ENCODE results near the gene NGF.
"Not testable (repeated sequence)": the region's sequence is repeated elsewhere in the genome, so short reads cannot be mapped to it uniquely, and the experiment has no call there.

The NGF gene

DNA sequence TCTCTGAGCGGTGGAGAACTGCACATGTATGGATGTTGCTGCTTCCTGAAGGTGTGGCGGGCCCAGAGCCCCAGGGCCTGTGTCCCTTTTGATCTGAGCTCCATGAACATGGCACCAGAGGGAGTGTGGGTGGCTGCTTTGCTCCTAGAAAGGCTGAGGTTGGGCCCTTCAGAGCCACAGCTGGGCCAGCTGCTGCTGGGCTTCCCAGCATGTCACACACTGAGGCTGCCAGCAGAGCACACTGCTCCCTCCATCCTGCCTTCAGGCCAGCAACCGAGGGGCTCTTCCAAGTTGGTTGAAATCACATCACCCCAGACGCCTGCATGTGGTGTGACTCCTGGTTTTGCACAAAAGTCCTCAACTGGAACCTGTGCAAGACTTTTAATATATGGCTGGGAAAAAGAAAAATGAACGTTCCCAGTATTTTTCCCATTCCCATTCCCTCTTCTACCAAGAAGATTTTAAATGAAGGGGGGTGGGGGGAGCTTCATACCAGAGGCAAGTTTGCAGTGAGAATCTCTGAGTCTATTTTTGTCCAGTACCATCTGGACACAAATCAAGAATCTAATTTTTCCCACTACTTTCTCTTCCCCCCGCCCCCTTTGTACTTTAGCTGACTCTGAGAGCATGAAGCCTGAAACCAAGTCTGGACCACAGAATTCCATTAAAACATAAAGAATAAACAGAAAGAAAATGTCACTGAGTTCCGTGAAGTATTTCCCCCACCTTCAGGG lies 26.2 kb upstream of the NGF start:
- TF ChIP-seq GLIS3 (CRISPR knock-in tag; IDR thresholded peaks at IDR 0.05) (no peak), ISL1 (CRISPR knock-in tag; IDR thresholded peaks at IDR 0.05) (no peak), ZNF70 (CRISPR knock-in tag; IDR thresholded peaks at IDR 0.05) (no peak), CSDC2 (CRISPR knock-in tag; IDR thresholded peaks at IDR 0.05) (no peak), RARB (CRISPR knock-in tag; IDR thresholded peaks at IDR 0.05) (no peak), BACH2 (CRISPR knock-in tag; IDR thresholded peaks at IDR 0.05; ENCODE audit: borderline replicate concordance) (no peak), ZFP3 (CRISPR knock-in tag; IDR thresholded peaks at IDR 0.05) (no peak), ZNF8 (CRISPR knock-in tag; IDR thresholded peaks at IDR 0.05) (no peak), TCF4 (CRISPR knock-in tag; IDR thresholded peaks at IDR 0.05; ENCODE audit: borderline replicate concordance) (no peak), ZNF565 (CRISPR knock-in tag; conservative IDR thresholded peaks at IDR 0.05; ENCODE audit: low read depth) (no peak), TOX (CRISPR knock-in tag; IDR thresholded peaks at IDR 0.05; ENCODE audit: borderline replicate concordance) (no peak), ESRRG (CRISPR knock-in tag; IDR thresholded peaks at IDR 0.05) (no peak), SNAI2 (CRISPR knock-in tag; IDR thresholded peaks at IDR 0.05) (no peak)
- TF ChIP-seq, protein P1, sequence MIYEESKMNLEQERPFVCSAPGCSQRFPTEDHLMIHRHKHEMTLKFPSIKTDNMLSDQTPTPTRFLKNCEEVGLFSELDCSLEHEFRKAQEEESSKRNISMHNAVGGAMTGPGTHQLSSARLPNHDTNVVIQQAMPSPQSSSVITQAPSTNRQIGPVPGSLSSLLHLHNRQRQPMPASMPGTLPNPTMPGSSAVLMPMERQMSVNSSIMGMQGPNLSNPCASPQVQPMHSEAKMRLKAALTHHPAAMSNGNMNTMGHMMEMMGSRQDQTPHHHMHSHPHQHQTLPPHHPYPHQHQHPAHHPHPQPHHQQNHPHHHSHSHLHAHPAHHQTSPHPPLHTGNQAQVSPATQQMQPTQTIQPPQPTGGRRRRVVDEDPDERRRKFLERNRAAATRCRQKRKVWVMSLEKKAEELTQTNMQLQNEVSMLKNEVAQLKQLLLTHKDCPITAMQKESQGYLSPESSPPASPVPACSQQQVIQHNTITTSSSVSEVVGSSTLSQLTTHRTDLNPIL (CRISPR knock-in tag; IDR thresholded peaks at IDR 0.05; ENCODE audit: low read depth) = no peak
- TF ChIP-seq, protein P2, sequence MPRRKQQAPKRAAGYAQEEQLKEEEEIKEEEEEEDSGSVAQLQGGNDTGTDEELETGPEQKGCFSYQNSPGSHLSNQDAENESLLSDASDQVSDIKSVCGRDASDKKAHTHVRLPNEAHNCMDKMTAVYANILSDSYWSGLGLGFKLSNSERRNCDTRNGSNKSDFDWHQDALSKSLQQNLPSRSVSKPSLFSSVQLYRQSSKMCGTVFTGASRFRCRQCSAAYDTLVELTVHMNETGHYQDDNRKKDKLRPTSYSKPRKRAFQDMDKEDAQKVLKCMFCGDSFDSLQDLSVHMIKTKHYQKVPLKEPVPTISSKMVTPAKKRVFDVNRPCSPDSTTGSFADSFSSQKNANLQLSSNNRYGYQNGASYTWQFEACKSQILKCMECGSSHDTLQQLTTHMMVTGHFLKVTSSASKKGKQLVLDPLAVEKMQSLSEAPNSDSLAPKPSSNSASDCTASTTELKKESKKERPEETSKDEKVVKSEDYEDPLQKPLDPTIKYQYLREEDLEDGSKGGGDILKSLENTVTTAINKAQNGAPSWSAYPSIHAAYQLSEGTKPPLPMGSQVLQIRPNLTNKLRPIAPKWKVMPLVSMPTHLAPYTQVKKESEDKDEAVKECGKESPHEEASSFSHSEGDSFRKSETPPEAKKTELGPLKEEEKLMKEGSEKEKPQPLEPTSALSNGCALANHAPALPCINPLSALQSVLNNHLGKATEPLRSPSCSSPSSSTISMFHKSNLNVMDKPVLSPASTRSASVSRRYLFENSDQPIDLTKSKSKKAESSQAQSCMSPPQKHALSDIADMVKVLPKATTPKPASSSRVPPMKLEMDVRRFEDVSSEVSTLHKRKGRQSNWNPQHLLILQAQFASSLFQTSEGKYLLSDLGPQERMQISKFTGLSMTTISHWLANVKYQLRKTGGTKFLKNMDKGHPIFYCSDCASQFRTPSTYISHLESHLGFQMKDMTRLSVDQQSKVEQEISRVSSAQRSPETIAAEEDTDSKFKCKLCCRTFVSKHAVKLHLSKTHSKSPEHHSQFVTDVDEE (CRISPR knock-in tag; IDR thresholded peaks at IDR 0.05) = no peak
- TF ChIP-seq, protein P3, sequence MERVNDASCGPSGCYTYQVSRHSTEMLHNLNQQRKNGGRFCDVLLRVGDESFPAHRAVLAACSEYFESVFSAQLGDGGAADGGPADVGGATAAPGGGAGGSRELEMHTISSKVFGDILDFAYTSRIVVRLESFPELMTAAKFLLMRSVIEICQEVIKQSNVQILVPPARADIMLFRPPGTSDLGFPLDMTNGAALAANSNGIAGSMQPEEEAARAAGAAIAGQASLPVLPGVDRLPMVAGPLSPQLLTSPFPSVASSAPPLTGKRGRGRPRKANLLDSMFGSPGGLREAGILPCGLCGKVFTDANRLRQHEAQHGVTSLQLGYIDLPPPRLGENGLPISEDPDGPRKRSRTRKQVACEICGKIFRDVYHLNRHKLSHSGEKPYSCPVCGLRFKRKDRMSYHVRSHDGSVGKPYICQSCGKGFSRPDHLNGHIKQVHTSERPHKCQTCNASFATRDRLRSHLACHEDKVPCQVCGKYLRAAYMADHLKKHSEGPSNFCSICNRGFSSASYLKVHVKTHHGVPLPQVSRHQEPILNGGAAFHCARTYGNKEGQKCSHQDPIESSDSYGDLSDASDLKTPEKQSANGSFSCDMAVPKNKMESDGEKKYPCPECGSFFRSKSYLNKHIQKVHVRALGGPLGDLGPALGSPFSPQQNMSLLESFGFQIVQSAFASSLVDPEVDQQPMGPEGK (CRISPR knock-in tag; IDR thresholded peaks at IDR 0.05; ENCODE audit: borderline replicate concordance) = no peak
- TF ChIP-seq, protein P4, sequence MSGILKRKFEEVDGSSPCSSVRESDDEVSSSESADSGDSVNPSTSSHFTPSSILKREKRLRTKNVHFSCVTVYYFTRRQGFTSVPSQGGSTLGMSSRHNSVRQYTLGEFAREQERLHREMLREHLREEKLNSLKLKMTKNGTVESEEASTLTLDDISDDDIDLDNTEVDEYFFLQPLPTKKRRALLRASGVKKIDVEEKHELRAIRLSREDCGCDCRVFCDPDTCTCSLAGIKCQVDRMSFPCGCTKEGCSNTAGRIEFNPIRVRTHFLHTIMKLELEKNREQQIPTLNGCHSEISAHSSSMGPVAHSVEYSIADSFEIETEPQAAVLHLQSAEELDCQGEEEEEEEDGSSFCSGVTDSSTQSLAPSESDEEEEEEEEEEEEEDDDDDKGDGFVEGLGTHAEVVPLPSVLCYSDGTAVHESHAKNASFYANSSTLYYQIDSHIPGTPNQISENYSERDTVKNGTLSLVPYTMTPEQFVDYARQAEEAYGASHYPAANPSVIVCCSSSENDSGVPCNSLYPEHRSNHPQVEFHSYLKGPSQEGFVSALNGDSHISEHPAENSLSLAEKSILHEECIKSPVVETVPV (CRISPR knock-in tag; IDR thresholded peaks at IDR 0.05) = no peak
- peak; percentile 83 for ATAC-seq

DNA sequence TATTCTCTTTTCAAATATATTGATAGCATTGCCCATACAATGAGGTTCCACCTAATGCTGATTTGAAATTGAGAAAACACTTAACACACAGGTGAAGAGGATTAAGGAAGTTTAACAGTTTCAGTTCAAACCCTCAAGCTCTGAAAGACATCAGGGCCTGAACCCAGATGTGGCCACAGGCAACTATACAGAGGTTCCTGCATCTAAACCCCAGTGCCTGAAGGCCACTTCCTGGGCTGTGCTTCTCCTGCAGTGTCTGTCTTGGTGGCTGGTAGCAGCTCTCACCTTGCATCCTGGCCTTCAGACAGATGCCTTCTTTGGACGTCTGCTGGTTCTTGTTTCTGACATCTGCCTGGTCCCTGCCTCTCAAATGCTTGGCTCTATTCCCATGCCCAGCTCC lies 25.1 kb upstream of the NGF start:
- no peak for ATAC-seq
- TF ChIP-seq ZFP3 (CRISPR knock-in tag; IDR thresholded peaks at IDR 0.05) = no peak
- TF ChIP-seq, protein P5, sequence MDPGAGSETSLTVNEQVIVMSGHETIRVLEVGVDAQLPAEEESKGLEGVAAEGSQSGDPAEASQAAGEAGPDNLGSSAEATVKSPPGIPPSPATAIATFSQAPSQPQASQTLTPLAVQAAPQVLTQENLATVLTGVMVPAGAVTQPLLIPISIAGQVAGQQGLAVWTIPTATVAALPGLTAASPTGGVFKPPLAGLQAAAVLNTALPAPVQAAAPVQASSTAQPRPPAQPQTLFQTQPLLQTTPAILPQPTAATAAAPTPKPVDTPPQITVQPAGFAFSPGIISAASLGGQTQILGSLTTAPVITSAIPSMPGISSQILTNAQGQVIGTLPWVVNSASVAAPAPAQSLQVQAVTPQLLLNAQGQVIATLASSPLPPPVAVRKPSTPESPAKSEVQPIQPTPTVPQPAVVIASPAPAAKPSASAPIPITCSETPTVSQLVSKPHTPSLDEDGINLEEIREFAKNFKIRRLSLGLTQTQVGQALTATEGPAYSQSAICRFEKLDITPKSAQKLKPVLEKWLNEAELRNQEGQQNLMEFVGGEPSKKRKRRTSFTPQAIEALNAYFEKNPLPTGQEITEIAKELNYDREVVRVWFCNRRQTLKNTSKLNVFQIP (CRISPR knock-in tag; IDR thresholded peaks at IDR 0.05; ENCODE audit: borderline replicate concordance, low read depth) = no peak

DNA sequence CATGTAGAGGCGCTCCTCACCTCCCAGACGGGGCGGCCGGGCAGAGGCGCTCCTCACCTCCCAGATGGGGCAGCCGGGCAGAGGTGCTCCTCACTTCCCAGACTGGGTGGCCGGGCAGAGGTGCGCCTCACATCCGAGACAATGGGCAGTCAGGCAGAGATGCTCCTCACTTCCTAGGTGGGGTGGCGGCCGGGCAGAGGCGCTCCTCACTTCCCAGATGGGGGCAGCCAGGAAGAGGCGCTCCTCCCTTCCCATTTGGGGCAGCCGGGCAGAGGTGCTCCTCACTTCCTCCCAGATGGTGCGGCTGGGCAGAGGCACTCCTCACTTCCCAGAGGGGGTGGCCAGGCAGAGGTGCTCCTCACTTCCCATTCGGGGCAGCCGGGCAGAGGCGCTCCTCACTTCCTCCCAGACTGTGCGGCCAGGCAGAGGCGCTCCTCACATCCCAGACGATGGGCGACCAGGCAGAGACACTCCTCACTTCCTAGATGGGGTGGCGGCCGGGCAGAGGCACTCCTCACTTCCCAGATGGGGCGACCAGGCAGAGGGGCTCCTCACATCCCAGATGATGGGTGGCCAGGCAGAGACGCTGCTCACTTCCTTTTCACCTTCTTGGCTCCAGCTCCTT lies 22.6 kb upstream of the NGF start:
- ATAC-seq = not testable (repeated sequence)

DNA sequence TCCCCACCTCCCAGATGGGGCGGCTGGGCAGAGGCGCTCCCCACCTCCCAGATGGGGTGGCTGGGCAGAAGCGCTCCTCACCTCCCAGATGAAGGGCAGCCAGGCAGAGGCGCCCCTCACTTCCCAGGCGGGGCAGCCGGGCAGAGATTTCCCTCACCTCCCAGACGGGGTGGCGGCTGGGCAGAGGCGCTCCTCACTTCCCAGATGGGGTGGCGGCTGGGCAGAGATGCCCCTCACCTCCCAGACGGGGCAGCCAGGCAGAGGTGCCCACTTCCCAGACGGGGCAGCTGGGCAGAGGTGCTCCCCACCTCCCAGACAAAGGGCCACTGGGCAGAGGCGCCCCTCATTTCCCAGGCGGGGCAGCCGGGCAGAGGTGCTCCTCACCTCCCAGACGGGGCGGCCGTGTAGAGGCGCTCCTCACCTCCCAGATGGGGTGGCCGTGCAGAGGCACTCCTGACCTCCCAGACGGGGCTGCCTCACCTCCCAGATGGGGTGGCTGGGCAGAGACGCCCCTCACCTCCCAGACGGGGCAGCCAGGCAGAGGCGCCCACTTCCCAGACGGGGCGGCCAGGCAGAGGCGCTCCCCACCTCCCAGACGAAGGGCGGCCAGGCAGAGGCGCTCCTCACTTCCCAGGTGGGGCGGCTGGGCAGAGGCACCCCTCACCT lies 21.9 kb upstream of the NGF start:
- ATAC-seq = not testable (repeated sequence)

Measured in SK-N-SH treated with all-trans-retinoic acid at 6 μM for 48 hours (cell line).